Fibroblast of mammary gland (primary cell): Measurements from ENCODE around the gene ZNF614.
"Not testable (repeated sequence)": the region's sequence is repeated elsewhere in the genome, so short reads cannot be mapped to it uniquely, and the experiment has no call there.

Experiments
- DNase-seq: peaks from one replicate; pipeline ENCODE4 v3.0.0-alpha.2; 2010; ENCODE audit warnings: low read depth
- H3K4me3 ChIP-seq: 2 replicates; pipeline ENCODE4 v1.5.1; 2011; ENCODE audit warnings: low read depth, mild to moderate bottlenecking, low read length, moderate library complexity; ENCODE audit not compliant: control insufficient read depth
- TF ChIP-seq, protein P1 (sequence below): conservative IDR thresholded peaks from 2 replicates; pipeline ENCODE4 v1.5.1; 2011; ENCODE audit warnings: low read depth, low read length, inconsistent platforms; ENCODE audit not compliant: control insufficient read depth, insufficient read depth

Gene ZNF614

DNA sequence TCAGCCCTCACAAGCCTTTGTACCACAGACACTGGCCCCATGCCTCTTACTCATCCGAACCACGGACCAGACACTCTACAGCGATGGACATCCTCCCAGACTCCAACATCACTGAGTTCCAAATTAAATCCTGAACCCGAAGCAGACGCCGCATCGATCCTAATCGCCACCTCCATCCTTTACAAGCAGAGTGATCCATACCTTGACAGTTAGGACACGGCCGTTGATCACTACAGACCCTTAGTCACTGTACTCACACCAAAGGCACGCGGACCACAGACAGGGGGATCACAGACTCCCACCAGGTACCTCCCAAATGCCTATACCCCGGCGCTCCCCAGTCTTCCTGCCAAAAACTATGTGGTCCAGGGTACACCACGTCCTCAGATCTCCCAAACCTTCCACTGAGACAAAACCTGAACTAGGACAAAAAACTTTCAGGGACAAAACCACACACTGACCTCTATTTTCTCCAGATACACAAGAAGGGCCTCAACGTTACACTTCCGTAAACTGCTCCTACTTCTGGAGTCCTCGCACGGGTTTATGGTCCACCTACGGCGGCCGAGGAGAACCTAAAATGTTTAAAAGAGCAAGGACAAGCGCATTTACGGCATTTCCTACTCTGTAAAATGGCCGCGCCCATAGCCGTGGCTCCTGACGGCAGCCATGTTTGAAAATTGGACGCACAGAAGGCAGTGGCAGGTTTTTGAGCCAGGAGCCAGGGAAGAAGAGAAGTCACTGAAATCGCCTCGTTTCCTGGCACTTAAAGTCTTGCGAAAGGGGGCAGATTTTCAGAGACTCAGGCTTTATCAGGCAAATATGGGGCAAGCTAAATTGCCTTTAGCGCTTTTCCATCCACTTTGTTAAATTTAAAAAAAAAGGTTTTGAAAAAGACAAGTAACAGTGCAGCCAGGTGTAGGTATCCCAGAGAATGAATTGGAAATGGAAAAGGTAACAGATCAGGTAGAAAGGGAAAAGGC lies 41.6 kb downstream of the ZNF614 start, which contains the start of gene ZNF350:
Gene ZNF350 (minus strand): TSS at position 532 of the 983 bp plus-strand sequence. CDS start 12,480 bp downstream, outside the sequence.
- peak; percentile 96 for DNase-seq
- H3K4me3 ChIP-seq, result peak within 1 kb of the TSS; percentile 59
- TF ChIP-seq, protein P1, sequence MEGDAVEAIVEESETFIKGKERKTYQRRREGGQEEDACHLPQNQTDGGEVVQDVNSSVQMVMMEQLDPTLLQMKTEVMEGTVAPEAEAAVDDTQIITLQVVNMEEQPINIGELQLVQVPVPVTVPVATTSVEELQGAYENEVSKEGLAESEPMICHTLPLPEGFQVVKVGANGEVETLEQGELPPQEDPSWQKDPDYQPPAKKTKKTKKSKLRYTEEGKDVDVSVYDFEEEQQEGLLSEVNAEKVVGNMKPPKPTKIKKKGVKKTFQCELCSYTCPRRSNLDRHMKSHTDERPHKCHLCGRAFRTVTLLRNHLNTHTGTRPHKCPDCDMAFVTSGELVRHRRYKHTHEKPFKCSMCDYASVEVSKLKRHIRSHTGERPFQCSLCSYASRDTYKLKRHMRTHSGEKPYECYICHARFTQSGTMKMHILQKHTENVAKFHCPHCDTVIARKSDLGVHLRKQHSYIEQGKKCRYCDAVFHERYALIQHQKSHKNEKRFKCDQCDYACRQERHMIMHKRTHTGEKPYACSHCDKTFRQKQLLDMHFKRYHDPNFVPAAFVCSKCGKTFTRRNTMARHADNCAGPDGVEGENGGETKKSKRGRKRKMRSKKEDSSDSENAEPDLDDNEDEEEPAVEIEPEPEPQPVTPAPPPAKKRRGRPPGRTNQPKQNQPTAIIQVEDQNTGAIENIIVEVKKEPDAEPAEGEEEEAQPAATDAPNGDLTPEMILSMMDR, result no peak

DNA sequence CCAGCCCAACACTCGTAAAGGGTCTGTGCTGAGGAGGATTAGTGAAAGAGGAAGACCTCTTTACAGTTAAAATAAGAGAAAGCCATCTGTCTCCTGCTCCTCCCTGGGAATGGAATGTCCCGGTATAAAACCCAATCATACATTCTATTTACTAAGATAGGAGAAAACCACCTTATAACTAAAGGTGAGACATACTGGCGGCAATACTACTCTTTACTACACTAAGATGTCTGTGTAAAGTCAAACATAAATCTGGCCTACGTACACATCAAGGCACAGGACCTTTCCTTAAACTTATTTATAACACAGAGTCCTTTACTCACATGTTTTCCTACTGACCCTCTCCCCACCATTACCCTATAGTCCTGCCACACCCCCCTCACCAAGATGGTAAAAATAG lies 44.8 kb downstream of the ZNF614 start:
- TF ChIP-seq, protein P1, result no peak
- DNase-seq, result no peak
- no peak overlapping the region for H3K4me3 ChIP-seq

DNA sequence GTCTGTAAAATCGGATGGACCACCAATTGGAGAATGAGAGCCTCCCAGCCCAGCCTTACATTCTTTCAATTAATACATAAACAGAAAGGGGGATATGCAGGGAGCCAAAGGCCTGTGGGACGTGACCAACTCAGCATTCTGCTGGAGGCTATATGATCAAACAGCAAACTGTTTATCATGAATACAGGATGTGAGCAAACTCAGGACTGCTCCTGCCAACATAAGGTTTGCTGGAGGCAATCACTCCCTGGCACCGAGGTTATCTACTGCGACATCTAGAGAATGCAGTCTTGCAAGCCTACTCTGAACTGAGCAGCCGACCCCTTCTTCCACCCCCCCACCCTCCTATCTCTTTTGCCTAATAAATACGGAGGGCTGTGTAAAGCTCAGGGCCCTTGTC lies 47.3 kb downstream of the ZNF614 start:
- not testable (repeated sequence) for DNase-seq, H3K4me3 ChIP-seq

DNA sequence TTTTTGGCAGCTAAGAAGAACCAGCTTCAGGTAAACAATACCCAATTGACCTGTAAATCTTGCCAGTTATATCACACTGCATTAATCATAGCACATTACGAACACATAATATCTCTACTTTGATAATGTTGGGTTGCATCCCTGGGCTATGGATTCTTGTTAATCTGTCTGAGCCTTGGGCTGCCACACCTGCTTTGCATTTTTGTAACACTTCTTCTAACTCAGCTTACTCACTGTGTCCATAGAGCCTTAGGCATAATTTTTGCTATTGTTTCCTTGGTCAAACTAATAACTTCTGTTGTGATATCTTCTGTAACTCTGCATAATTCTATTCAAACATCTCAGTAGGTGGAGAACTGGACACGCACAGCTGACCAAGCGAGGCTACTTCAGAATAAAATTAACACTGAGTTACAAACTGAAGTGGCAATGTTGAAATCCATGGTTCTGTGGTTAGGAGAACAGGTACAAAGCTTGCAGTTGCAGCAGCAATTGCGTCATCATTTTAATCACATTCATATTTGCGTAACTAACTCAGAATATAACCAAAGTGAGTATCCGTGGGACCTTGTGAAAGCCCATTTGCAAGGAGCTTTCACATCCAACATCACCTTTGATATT lies 48.0 kb downstream of the ZNF614 start:
- TF ChIP-seq, protein P1, result no peak
- H3K4me3 ChIP-seq, result no peak overlapping the region
- DNase-seq, result peak; percentile 25

DNA sequence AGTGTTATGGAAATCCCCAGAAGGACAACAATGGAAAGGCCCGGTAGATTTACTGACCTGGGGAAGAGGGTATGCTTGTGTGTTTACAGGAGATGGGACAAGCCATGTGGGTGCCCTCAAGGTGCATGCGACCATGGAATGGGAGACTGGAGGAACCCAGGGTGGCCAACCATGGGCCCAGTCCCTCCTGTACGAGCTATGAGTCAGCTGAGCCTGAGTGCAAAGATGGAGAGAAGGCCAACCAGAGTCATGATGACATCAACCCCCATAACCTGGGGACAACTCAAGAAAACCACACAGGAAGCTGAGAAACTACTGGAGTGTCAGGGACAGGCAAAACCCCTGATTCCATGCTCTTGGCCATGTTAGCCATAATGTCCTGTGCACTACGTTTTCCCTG lies 49.3 kb downstream of the ZNF614 start:
- DNase-seq, result no peak
- no peak overlapping the region for H3K4me3 ChIP-seq
- TF ChIP-seq, protein P1, result no peak

DNA sequence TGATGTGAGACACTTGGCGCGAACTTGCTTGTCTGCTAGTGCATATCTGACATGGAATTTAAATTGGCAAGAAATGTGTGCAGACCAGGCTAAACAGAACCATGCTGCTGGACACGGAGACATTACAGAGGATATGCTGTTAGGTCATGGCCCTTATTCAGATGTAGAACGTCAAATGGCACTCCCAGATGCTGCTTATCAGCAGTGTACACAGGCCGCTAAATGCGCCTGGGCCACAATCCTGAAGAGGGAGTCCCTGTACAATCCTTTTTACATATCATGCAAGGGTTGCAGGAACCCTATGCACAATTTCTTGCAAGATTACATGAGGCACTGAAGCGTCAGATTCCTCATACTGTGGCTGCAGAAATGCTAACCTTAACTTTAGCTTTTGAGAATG lies 50.8 kb downstream of the ZNF614 start:
- no peak for DNase-seq
- H3K4me3 ChIP-seq, result no peak overlapping the region
- TF ChIP-seq, protein P1, result no peak

DNA sequence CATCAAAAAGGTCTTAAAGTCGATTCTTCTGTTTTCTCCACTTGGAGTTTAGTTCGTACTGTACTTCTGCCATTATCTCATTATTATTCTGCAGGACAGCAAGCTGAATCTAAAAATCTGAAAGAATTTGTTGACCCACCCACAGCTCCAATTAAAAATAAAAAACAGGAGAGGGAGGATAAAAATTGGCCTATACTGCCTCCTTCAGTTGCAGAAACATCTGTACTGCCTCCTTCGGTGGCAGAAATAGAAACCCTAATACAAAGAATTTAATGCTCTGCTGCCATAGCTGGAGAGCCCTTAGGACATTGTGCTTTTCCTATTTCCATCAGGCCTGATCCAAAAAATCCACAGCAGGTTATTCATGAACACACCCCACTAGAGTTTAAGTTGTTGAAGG lies 51.3 kb downstream of the ZNF614 start:
- no peak for DNase-seq
- TF ChIP-seq, protein P1, result no peak
- no peak overlapping the region for H3K4me3 ChIP-seq

DNA sequence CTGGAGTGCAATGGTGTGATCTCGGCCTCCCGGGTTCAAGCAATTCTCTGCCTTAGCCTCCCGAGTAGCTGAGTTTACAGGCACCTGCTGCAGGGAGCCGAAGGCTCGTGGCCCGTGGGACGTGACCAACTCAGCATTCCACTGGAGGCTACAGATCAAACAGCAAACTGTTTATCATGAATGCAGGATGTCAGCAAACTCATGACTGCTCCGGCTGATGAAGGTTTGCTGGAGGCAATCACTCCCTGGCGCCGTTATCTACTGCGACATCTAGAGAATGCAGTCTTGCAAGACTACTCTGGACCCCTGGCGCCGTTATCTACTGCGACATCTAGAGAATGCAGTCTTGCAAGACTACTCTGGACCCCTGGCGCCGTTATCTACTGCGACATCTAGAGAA lies 52.4 kb downstream of the ZNF614 start:
- H3K4me3 ChIP-seq, DNase-seq: not testable (repeated sequence)
